Left renal pelvis (tissue), 4 donors: ENCODE results near the gene IFT20. TPM values are rescaled to one million over a fixed set of nuclear protein-coding genes. Genes with fewer than 3 reads are reported as not detected.

Experiments used
- DNase-seq, 4 donors: peaks; one replicate each; pipeline ENCODE4 v3.0.0-alpha.2; 2013; ENCODE audit warnings: low read depth in 4 of 4, low spot score in 3 of 4
- polyA plus RNA-seq, 4 donors: library from polyadenylated mRNA; unstranded; fragments of 120-200 nt; gene quantifications; one replicate each; pipeline ENCODE4 v1.2.1, GENCODE V29; 2013; ENCODE audit not compliant: insufficient read length in 4 of 4

IFT20 gene
- polyA plus RNA-seq, 4 donors: 52.8 to 67.3 (median 59.4) TPM

GRCh38 chr17:28338056-28338768, 2.9 kb upstream of the IFT20 start:
- no peak for DNase-seq

DNA sequence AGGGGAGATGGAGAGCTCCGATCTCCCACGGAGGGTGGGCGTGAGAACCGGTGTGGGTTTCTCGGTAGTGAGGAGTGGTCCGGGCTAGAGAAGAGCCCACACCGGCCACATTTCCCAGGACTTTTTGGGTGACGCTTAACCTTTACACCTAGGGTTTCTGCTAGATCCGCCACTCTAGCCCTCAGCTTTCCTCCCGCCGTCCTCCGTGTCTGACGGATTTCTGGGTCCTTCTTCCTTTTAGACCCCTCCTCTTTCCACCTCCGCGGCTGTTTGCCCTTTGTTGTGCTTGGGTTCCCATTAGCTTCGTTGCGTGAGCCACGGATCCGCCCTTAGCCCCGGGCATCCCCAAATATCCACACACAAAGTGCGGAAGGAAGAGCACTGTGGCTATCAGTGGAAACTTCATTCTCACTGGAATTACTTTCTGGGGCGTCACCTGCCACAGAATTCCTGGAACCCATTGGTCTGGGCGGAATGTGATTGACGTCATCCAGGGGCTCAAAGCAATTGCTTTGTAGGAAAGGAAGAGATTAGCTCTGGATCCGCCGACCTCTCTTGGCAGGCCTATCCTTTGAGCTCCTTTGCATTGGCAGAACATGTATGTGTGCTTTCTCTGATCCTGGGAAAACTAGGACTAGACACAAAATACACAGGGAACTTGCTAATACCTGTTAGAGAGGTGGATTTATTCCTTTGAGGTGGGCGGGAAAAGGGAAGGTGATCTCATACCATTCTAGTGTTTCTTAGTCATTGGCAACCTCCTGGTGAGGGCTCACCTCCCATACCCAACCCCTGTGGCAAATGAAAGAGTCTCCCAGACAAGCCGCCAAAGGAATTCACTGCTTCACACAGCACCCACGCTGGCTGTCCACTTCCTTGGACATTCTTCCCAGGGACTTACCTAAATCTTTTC, 943 bp upstream of the IFT20 start:
- DNase-seq: peak in 2 of 4 donors; percentile 60 to 76

DNA sequence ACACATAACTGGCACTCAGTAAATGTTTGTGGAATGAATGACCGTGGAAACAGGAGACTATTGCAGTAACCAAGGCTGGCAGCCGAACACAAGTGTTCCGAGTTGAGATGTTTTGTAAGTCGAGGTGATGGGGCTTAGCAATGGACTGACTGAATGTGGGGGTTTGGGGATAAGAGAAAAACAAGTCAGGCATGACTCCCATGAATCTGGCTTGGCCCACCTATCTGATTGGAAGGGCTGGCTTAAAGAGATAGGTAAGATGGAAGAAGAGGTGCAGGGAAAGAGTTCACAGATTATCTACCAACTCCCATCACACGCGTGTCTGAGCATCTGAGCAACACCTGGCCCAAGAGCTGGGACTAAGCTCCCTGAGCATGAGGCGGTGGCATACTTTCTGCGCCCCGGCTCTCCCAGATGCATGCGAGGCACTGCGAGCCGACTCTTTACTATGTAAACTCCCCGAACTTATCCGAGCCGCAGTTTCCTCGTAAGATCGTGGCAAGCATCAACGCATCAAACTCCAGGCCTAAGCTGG, 539 bp downstream of the IFT20 start:
- no peak for DNase-seq

DNA sequence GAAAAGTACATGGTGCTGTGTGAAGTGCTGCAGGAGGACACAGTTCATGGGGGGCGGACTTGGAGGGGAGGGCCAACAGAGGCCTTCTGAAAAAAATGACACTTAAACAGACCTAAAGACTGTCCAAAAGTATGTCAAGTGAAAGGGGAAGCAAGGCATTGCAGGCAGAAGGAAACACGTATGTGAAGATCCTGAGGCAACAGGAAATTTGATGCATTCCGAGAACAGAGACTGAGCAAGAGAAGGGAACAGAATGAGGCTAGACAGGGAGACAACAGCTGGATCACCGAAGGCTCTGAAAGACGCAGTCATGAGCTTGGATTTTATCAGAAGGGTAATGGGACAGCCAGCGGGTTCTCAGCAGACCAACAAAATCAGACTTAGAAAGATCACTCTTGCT, 1.1 kb downstream of the IFT20 start:
- DNase-seq: no peak

GRCh38 chr17:28333083-28333746, 2.1 kb downstream of the IFT20 start:
- DNase-seq: no peak

DNA sequence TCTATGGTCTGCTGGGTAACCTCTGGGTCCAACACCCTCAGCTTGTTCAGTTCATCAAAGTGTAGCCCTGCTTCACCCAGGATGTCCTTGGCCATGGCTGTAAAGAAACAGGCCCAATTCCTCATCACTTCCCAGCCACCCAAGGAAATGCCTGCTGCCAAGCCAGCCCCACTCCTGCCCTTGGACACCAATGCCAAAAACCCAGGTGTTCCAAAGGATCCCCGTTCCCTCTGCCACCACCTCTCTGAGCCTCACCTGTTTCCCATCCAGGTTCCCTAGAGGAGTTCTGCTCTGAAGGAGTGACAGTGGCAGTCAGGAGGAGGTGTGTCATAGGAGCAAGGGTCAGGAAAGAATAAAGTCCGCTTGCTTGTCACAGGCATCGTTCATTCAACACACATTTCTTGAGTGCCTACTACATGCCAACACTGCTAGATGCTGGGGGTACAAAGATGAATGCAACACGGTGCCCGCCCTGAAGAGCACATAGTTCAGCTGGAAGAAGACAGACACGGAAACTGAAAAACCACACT, 3.3 kb downstream of the IFT20 start:
- DNase-seq: no peak

- no peak for DNase-seq
Measured at GRCh38 chr17:28330671-28331070, 4.6 kb downstream of the IFT20 start.

DNA sequence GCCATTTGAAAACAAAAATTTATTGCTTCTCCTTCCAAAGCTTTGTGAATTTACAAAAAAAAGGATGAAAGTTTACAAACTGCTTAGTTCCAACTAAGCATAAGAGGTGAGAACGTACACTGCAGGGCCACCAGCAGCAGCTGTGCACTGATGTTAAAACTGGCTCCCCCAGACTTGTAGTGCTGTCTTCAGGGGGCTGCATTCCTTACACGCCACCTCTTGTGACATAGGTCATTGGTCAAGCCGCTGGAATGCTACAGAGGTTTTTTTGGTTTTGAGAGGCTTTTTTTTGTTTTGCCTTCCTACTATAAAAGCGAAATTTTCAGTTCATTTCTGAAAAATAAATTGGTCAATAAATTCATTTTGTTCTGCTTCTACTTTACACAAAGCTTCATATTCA, 6.9 kb downstream of the IFT20 start:
- no peak for DNase-seq

DNA sequence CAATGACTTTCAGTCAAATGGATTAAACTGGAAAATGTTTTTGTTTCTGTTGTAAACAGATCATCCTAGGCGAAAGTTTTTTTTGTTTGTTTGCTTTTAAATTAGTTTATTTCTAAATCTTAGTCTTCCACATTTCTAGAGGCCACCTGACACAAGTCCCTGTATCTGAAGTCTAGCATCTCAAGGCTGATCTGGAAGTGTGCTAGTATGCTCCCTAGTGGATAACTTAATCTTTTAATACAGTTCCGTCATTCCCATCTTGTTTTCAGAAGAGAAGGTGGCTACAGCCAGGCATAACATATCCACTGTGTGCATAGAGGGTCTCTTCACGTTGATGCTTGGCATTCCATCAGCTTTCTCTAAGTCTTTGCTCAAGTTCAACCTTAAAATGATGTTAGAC, 7.6 kb downstream of the IFT20 start:
- no peak for DNase-seq

- no peak for DNase-seq
Measured at GRCh38 chr17:28327031-28327607, 8.2 kb downstream of the IFT20 start.

- no peak for DNase-seq
Measured at GRCh38 chr17:28326114-28326513, 9.2 kb downstream of the IFT20 start.

- no peak for DNase-seq
Measured at GRCh38 chr17:28325211-28325610, 10.1 kb downstream of the IFT20 start.

- DNase-seq: no peak
Measured at GRCh38 chr17:28324781-28325180, 10.5 kb downstream of the IFT20 start.

DNA sequence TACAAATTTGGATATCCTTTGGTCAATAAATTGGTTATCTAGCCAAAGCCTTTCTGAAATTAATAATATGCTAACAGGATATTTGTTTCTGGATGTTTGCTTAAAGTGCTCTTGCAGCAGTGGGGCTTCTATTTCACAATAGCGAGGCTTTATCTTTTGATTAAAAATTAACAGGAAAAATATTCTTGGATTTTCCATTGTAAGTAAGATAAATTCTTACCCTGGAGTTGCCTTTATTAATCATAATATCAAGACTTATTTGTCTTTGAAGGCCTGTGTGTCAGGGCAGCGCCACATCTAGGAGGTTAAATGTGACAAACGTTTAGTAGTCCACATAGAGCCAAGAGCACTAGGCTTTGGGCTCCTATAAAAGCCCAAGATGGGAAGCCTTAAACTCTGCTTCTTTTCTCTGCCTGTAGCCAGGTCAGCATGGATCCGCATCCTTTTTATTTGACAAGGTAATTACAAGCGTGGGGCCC, 11.0 kb downstream of the IFT20 start:
- no peak for DNase-seq

DNA sequence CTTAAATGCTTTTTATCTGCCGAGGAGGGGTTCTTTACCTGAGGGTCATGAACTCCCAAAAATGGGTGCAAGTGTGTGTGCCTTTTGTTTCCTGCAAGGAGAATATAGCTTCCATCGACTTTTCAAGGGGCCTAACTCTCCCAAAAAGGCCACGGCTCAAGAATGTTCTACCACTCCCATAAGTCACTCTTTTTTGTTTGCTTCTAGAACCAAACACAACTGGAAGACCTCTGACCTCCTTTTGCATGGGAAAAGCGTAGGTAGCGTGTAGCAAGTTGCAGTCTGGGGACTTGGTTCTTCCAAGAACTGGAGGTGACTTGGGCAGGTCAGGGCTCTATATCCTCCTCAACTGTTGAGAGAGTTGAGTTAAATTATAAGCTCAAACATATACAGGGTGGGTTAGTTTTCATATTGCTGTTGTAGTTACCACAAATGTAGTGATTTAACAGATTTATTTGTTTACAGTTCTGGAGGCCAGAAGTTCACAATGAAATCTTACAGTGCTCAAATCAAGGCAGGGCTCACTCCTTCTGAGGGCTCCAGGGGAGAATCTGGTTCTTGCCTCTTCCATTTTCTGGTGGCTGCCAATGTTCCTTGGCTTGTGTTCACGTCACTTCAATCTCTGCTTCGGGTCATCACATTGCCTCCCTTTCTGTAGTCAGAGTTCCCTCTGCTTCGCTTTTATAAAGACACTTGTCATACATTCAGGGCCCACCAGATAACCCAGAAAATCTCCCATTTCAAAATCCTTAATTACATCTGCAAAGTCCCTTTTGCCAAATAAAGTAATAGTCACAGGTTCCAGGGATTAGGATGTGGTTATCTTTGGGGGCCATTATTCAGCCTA, 14.8 kb downstream of the IFT20 start:
- DNase-seq: no peak

- DNase-seq: no peak
Measured at GRCh38 chr17:28319598-28319935, 15.7 kb downstream of the IFT20 start.

DNA sequence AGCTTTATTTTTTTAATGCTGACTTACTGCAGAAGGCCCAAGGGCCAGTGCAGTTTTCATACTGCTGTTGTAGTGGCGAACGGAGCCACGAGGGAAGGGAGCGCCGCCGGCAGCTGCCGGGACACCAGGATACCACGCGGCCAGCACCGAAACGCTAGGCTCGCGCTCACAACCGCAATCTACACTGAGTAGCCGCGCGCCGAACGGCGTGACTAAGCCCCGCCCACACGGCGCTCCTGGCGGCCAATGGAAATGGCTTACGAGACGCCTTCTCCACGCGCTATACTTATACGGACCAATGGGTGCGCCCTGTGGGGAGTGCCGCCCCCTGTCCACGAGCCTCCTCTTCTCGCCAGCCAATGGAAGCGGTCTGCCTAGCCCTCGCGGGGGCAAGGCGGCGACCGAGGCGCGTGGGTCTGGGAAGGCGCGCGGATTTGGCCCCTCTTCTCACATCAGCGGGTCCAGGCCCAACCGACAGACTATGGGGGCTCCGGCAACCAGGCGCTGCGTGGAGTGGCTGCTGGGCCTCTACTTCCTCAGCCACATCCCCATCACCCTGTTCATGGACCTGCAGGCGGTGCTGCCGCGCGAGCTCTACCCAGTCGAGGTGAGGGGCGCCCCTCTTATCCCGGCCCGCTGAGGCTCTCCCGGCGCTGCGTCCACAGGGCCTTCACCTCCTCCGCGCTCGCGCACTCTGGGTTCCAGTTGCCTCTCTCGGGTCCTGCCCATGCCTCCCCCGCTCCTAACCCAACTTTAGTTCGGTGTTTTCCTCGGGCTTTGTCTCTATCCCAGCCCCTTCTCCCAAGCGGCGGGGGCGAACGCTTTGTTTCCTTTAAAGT, 16.3 kb downstream of the IFT20 start, which contains the start of gene TMEM97:
Gene TMEM97 (plus strand): TSS at position 442 of the 839 bp plus-strand sequence. CDS start 40 bp downstream, at position 482.
- peak; percentile 83 to 91 (median 90) for DNase-seq

GRCh38 chr17:28317966-28318758, 17.1 kb downstream of the IFT20 start:
- DNase-seq: no peak
